ENCODE data around the gene PRR33.

The PRR33 gene

DNA sequence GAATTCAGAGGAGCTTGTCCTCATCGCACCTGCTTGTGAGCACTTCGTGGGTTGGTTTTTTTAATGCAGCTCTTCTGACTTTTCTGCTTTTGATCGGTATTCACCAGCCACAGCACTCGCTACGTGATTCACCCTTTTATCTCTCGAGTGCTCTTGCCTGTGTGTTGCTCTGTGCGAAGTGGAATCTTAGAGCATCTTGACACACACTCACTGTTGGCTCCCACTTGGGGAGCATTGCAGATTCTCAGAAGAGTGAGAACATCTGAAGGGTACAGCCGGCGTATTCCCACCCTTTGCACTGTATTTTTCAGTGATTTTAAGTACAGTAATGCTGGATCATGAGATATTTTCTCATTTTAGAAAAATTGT, 38.8 kb upstream of the PRR33 start:
- no peak for DNase-seq (ENCODE audit: extremely low read depth, low read depth)
- TF ChIP-seq, protein P1, sequence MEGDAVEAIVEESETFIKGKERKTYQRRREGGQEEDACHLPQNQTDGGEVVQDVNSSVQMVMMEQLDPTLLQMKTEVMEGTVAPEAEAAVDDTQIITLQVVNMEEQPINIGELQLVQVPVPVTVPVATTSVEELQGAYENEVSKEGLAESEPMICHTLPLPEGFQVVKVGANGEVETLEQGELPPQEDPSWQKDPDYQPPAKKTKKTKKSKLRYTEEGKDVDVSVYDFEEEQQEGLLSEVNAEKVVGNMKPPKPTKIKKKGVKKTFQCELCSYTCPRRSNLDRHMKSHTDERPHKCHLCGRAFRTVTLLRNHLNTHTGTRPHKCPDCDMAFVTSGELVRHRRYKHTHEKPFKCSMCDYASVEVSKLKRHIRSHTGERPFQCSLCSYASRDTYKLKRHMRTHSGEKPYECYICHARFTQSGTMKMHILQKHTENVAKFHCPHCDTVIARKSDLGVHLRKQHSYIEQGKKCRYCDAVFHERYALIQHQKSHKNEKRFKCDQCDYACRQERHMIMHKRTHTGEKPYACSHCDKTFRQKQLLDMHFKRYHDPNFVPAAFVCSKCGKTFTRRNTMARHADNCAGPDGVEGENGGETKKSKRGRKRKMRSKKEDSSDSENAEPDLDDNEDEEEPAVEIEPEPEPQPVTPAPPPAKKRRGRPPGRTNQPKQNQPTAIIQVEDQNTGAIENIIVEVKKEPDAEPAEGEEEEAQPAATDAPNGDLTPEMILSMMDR (IDR thresholded peaks at IDR 0.05; ENCODE audit: low read depth, low read length), result no peak

DNA sequence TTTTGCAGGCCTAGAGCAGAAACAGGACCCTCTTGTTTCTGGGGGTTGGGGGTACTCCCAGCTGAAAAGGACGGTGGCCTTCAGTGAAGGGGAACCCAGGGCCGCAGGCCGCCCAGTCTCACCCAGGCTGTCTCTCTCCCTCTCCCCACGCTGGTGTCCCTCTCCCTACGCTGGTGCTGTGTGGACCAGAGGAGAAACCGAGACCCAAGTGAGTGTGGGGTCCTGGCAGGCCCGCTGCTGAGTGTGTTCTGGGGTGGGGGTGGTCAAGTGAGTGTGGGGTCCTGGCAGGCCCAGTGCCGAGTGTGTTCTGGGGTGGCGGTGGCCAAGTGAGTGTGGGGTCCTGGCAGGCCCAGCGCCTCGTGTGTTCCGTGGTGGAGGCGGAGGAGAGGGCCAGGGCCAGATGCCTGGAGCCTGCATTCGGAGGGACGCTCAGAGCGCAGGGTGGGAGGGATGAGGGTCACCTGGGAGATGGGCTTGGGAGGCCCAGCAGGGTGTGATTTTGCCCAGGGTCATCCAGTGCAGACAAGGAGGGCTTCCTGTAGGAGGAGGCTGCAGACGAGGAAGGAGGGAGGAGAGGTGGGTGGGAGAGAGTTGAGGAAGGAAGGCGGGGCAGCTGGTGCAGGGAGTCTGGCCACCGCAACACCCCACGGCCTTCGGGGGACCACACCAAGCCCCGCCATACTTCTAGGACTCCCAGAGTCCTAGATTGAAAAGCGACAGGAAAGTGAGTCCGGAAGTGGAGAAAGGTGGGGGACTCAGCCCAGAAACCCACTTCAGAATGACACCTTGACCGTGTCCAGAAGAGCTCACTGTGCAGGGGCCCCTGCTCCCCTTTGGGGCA, 38.1 kb upstream of the PRR33 start:
- TF ChIP-seq, protein P1 (IDR thresholded peaks at IDR 0.05; ENCODE audit: low read depth, low read length), result no peak
- DNase-seq (ENCODE audit: extremely low read depth, low read depth), result no peak

DNA sequence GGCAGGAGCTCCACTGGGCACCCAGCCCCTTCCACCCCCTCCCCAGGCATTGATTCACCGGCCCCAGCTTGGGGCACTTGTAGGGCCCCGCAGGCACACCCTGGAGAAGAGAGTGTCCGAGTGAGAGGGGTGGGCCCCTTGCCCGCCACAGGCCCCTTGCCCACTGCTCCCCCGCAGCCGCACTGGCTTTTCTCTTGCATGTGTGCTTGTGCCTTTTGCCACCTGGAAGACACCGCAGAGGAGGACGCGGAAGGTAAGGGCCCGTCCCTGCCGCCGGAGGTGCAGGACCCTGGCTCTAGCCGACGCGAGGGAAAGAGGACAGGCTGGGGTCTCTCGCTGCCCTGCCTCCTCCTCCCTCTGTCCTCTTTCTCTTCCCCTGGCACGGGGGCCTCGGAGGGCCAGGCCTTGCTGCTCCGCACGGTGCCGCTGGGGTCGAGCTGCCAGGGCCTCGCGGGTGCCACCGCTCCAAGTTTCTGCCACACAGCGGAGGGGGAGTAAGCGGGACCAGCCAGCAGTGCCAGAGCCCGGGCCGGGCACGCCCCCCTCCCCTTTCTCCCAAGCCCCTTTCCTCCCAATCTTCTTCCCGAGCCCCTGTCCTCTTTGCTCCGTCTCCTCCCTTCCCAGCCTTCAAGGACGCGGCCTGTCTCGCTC, 37.3 kb upstream of the PRR33 start:
- no peak for DNase-seq (ENCODE audit: extremely low read depth, low read depth)
- TF ChIP-seq, protein P1 (IDR thresholded peaks at IDR 0.05; ENCODE audit: low read depth, low read length), result no peak

DNA sequence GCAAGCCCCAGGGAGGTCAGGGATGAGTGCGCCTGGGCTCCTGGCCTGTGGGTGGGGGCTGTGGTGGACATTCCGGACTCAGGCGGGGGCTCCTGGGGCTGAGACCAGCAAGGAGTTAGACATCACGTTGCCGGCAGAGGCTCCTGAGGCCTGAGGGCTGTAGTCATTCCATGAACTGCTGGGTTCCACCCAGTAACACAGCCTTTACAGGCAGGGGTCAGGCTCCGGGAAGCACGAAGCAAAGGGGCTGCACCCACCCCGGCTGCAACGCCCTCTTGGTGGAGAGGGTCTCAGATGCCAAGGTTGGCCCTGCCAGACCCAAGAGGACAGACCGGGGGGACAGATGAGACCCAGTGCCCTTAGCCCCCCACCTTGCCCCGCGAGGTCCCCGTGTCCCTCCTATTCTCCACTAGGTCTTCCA, 36.8 kb upstream of the PRR33 start:
- TF ChIP-seq, protein P1 (IDR thresholded peaks at IDR 0.05; ENCODE audit: low read depth, low read length), result no peak
- DNase-seq (ENCODE audit: extremely low read depth, low read depth), result no peak

DNA sequence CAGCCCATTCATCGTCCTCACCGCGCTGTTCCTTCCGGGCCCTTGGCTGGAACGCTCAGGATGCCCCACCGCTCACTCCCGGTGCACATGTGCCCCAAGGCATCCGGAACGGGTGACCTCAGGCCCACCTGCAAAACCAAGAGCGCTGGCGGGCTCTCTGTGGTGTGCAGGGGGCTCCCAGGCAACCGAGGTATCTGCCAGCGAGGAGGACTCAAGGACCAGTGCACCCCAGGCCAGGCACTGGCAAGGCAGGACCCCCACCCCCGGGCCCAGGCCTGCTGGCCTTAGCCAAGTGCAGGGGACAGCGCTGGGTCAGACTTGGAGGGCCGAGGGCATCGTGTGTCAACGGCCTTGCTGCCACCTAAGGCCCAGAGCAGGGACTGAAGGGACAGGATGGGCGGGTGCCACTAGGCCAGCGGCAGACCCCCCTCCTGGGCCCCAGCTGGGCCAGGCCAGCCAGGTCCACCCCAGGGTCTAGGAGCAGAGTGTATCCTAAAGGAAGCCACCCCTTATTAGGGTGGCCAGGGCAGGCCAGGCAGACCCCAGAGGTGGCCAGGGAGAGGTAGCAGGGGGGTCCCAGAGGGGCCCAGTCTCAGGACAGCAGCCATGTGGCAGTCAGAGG, 36.3 kb upstream of the PRR33 start:
- TF ChIP-seq, protein P1 (IDR thresholded peaks at IDR 0.05; ENCODE audit: low read depth, low read length), result no peak
- no peak for DNase-seq (ENCODE audit: extremely low read depth, low read depth)

DNA sequence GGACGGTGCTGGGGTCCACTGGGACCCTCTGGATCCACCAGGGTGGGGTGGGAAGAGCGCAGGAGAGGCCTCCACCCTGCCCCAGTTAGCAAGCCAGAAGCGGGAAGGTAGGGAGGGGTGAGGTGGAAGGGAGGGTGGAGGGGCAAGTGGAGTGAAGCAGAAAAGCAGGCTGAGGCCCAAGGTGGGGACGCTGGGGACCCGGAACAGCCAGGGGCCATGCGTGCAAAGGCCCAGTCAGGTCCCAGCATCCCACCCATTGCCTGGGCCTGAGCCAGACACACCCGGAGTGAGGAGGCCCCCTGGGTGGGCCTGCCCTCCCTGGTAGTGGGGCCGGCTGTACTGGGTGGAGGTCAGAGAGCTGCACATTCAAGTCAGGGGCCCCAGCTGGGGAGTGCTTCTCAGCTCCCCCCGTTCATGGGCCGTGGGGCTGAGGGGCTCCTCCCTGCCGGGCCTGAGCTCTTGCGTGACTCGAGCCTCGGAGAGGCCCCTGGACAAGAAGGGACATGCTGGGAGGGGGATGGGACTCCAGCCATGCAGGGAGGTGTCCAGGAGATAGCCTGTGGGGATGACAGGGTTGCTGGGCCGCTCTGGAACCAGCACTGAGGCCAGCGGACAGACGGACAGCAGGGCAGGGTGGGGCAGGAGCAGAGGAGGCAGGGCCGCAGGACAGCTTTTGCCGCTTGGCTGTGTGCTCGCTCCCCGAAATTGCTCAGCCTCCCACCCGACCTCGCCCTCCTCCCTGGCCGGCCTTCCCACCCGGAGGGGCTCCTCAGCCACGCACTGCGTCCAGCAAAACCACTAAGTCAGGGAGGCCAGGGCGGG, 35.5 kb upstream of the PRR33 start:
- no peak for DNase-seq (ENCODE audit: extremely low read depth, low read depth)
- TF ChIP-seq, protein P1 (IDR thresholded peaks at IDR 0.05; ENCODE audit: low read depth, low read length), result no peak

Measured in AG09319 (cell line).